Ishikawa (cell line): ENCODE data around the gene GABRG3.

Experiments
- CEBPB ChIP-seq: IDR thresholded peaks from 2 replicates; pipeline ENCODE4 v1.6.1; 2012
- CREB1 ChIP-seq: IDR thresholded peaks from 2 replicates; pipeline ENCODE4 v1.6.1; 2012; ENCODE audit warnings: low read depth
- EGR1 ChIP-seq: IDR thresholded peaks from 2 replicates; pipeline ENCODE4 v1.6.1; 2012
- EP300 ChIP-seq: IDR thresholded peaks from 2 replicates; pipeline ENCODE4 v1.6.1; 2012; ENCODE audit warnings: borderline replicate concordance
- FOXM1 ChIP-seq: IDR thresholded peaks from 2 replicates; pipeline ENCODE4 v1.6.1; 2012; ENCODE audit warnings: low read depth, borderline replicate concordance
- MAX ChIP-seq: IDR thresholded peaks from 2 replicates; pipeline ENCODE4 v1.6.1; 2012
- NFIC ChIP-seq: IDR thresholded peaks from 2 replicates; pipeline ENCODE4 v1.6.1; 2012
- RAD21 ChIP-seq: IDR thresholded peaks from 2 replicates; pipeline ENCODE4 v1.6.1; 2012; ENCODE audit warnings: low read depth
- REST ChIP-seq: IDR thresholded peaks from 2 replicates; pipeline ENCODE4 v1.6.1; 2012; ENCODE audit warnings: low read depth, mild to moderate bottlenecking
- TAF1 ChIP-seq: IDR thresholded peaks from 2 replicates; pipeline ENCODE4 v1.6.1; 2012; ENCODE audit warnings: low read depth, mild to moderate bottlenecking
- TCF12 ChIP-seq: IDR thresholded peaks from 2 replicates; pipeline ENCODE4 v1.6.1; 2012; ENCODE audit warnings: low read depth
- TEAD4 ChIP-seq: IDR thresholded peaks from 2 replicates; pipeline ENCODE4 v1.6.1; 2012
- USF1 ChIP-seq: IDR thresholded peaks from 2 replicates; pipeline ENCODE4 v1.6.1; 2012
- YY1 ChIP-seq: IDR thresholded peaks from 2 replicates; pipeline ENCODE4 v1.6.1; 2012; ENCODE audit warnings: low read depth
- ZBTB7A ChIP-seq: IDR thresholded peaks from 2 replicates; pipeline ENCODE4 v1.6.1; 2012; ENCODE audit warnings: low read depth

GABRG3 gene

GRCh38 chr15:27573805-27574485, 603.0 kb downstream of the GABRG3 start:
- TF ChIP-seq YY1 (no peak), TCF12 (no peak), USF1 (no peak), NFIC (no peak), TEAD4 (no peak), TAF1 (no peak), CREB1 (no peak), EGR1 (no peak), REST (no peak), EP300 (no peak), CEBPB (no peak), FOXM1 (no peak), ZBTB7A (no peak)

GRCh38 chr15:27574541-27575054, 603.6 kb downstream of the GABRG3 start:
- no peak for TF ChIP-seq MAX
- TF ChIP-seq EP300: no peak

GRCh38 chr15:27575521-27575920, 604.5 kb downstream of the GABRG3 start:
- no peak for TF ChIP-seq USF1
- no peak for TF ChIP-seq CEBPB
- TF ChIP-seq TEAD4: no peak
- TF ChIP-seq FOXM1: no peak
- no peak for TF ChIP-seq TAF1
- TF ChIP-seq EP300: no peak
- TF ChIP-seq EGR1: no peak
- TF ChIP-seq MAX: no peak
- TF ChIP-seq CREB1: no peak
- no peak for TF ChIP-seq YY1
- TF ChIP-seq ZBTB7A: no peak
- no peak for TF ChIP-seq NFIC

- TF ChIP-seq YY1: no peak
- TF ChIP-seq USF1: no peak
- TF ChIP-seq CEBPB: no peak
- TF ChIP-seq TCF12: no peak
- no peak for TF ChIP-seq EP300
- no peak for TF ChIP-seq FOXM1
- no peak for TF ChIP-seq NFIC
These were observed 605.6 kb downstream of the GABRG3 start for GRCh38 chr15:27576576-27576975.

GRCh38 chr15:27579738-27580137, 608.8 kb downstream of the GABRG3 start:
- TF ChIP-seq TEAD4: no peak
- TF ChIP-seq FOXM1: no peak
- no peak for TF ChIP-seq TCF12
- TF ChIP-seq RAD21: no peak
- TF ChIP-seq REST: no peak
- no peak for TF ChIP-seq CEBPB
- no peak for TF ChIP-seq NFIC
- no peak for TF ChIP-seq USF1
- TF ChIP-seq YY1: no peak
- no peak for TF ChIP-seq CREB1
- TF ChIP-seq MAX: no peak
- TF ChIP-seq TAF1: no peak
- TF ChIP-seq EP300: no peak
- TF ChIP-seq EGR1: no peak
- TF ChIP-seq ZBTB7A: no peak
